B cell (primary cell): ENCODE results near the gene RNGTT. TPM values are rescaled to one million over a fixed set of nuclear protein-coding genes. Genes with fewer than 3 reads are reported as not detected.

Experiments
- ATAC-seq: fragments of 200-7000 bp; cut with Tn5 transposase; one replicate; pipeline ENCODE4 v1.10.0; 2021; ENCODE audit warnings: low read depth, mild to moderate bottlenecking, moderate number of reproducible peaks, moderate library complexity
- CTCF ChIA-PET: fragments of 350-600 bp; sonication (Branson Sonifier 250); formaldehyde crosslinking; loops from one replicate; lab custom pipeline; 2021; ENCODE audit warnings: antibody characterized with exemption, inconsistent platforms; lab: Charles Lee
- POLR2A ChIA-PET: fragments of 350-600 bp; sonication (Branson Sonifier 250); formaldehyde crosslinking; loops from one replicate; lab custom pipeline; 2021; ENCODE audit warnings: antibody characterized with exemption; lab: Charles Lee
- DNase-seq: peaks from one replicate; pipeline ENCODE4 v3.0.0; 2013
- H2AFZ ChIP-seq: 2 replicates; pipeline ENCODE4 v1.6.1; 2012; ENCODE audit warnings: mild to moderate bottlenecking, low read depth, low read length; ENCODE audit not compliant: insufficient read depth, poor library complexity, severe bottlenecking
- H3K27ac ChIP-seq, 2 donors: 1 replicate in 1 of 2; 2 replicates in 1 of 2; pipeline ENCODE4 v1.5.1; 2012 to 2013; ENCODE audit warnings: low read length in 2 of 2, mild to moderate bottlenecking in 2 of 2, moderate library complexity in 1 of 2
- H3K27me3 ChIP-seq, 4 experiments: fragments of 200-600 bp in 1 of 4; sonication (generic) in 1 of 4; replicated peaks in 1 of 4; 1 replicate in 2 of 4; 2 replicates in 2 of 4; pipeline versions ENCODE4 v1.6.1 to v1.7.0; 2013 to 2016; ENCODE audit warnings: low read length in 3 of 4, mild to moderate bottlenecking in 2 of 4, mixed read lengths in 1 of 4, moderate library complexity in 1 of 4; ENCODE audit not compliant: insufficient read depth in 4 of 4, control insufficient read depth in 3 of 4; ENCODE audit errors: control extremely low read depth in 1 of 4
- H3K36me3 ChIP-seq, 2 experiments: replicated peaks in 1 of 2; 1 replicate in 1 of 2; 2 replicates in 1 of 2; pipeline versions ENCODE4 v1.6.1 to v1.7.1; 2013; ENCODE audit warnings: low read length in 1 of 2; ENCODE audit not compliant: insufficient read depth in 2 of 2, control insufficient read depth in 1 of 2; ENCODE audit errors: control extremely low read depth in 1 of 2, extremely low read depth in 1 of 2
- H3K4me1 ChIP-seq, 2 donors: fragments of 200-600 bp in 1 of 2; sonication (generic) in 1 of 2; 1 replicate in 1 of 2; 2 replicates in 1 of 2; pipeline versions ENCODE4 v1.5.1 to v1.6.1; 2013 to 2017; ENCODE audit warnings: low read length in 2 of 2; ENCODE audit not compliant: control insufficient read depth in 2 of 2, insufficient read depth in 2 of 2
- H3K4me2 ChIP-seq: replicated peaks from 2 replicates; pipeline ENCODE3; 2012; ENCODE audit warnings: mild to moderate bottlenecking, low read depth, low read length; ENCODE audit not compliant: poor library complexity, severe bottlenecking
- H3K4me3 ChIP-seq, 5 experiments: fragments of 200-600 bp in 1 of 5; sonication (generic) in 1 of 5; 1 replicate in 3 of 5; 2 replicates in 2 of 5; pipeline versions ENCODE4 v1.5.1 to v1.7.0; 2011 to 2016; ENCODE audit warnings: low read length in 4 of 5, mild to moderate bottlenecking in 4 of 5, low read depth in 2 of 5, control low read depth in 1 of 5, moderate library complexity in 1 of 5; ENCODE audit not compliant: insufficient read depth in 1 of 5; ENCODE audit errors: control extremely low read depth in 1 of 5, extremely low read depth in 1 of 5
- H3K79me2 ChIP-seq: fragments of 200-600 bp; sonication (generic); one replicate; pipeline ENCODE4 v1.6.0; 2016; ENCODE audit warnings: low read length; ENCODE audit not compliant: control insufficient read depth, insufficient read depth
- H3K9ac ChIP-seq: fragments of 200-600 bp; sonication (generic); 2 replicates; pipeline ENCODE4 v1.6.1; 2017; ENCODE audit warnings: mild to moderate bottlenecking, low read length, moderate library complexity
- H3K9me3 ChIP-seq, 3 donors: one replicate each; pipeline versions ENCODE4 v1.6.1 to v1.7.1; 2013; ENCODE audit warnings: low read length in 2 of 3; ENCODE audit not compliant: control insufficient read depth in 2 of 3, insufficient read depth in 1 of 3; ENCODE audit errors: control extremely low read depth in 1 of 3
- H4K20me1 ChIP-seq: 2 replicates; pipeline ENCODE4 v1.6.0; 2012; ENCODE audit warnings: mild to moderate bottlenecking, low read length; ENCODE audit not compliant: insufficient read depth, control insufficient read depth, poor library complexity, severe bottlenecking
- H3K27ac Mint-ChIP-seq: one replicate; pipeline ENCODE4 v1.8.0; 2021; ENCODE audit warnings: mixed read lengths
- H3K27me3 Mint-ChIP-seq: one replicate; pipeline ENCODE4 v1.8.0; 2021; ENCODE audit warnings: mixed read lengths
- H3K4me1 Mint-ChIP-seq: one replicate; pipeline ENCODE4 v1.8.0; 2021; ENCODE audit warnings: mixed read lengths
- H3K4me3 Mint-ChIP-seq: one replicate; pipeline ENCODE4 v1.8.0; 2021; ENCODE audit warnings: mixed read lengths
- H3K9me3 Mint-ChIP-seq: one replicate; pipeline ENCODE4 v1.8.0; 2022; ENCODE audit warnings: mixed read lengths; ENCODE audit not compliant: insufficient read depth
- EZH2 ChIP-seq: IDR thresholded peaks from 2 replicates; pipeline ENCODE4 v1.6.1; 2012; ENCODE audit warnings: borderline replicate concordance, low read depth, mild to moderate bottlenecking, moderate library complexity, low read length; ENCODE audit not compliant: insufficient read depth, poor library complexity, severe bottlenecking
- WGBS: methylation state at CpG from one replicate; pipeline ENCODE4 v1.1.5; 2013; ENCODE audit warnings: missing lambda C conversion rate; ENCODE audit not compliant: insufficient coverage; 5-methylcytosine and 5-hydroxymethylcytosine counted together
- intact Hi-C: fragments of 100-400 bp; cut with micrococcal nuclease; formaldehyde crosslinking; loops from one replicate; pipeline ENCODE4 v1.10.0; 2022
- polyA plus RNA-seq: library from polyadenylated mRNA; depleted of rRNA; stranded (reverse); fragments of >200 nt; gene quantifications from 2 replicates; pipeline ENCODE4 v1.2.3, GENCODE V29; 2012
- total RNA-seq, 2 donors: library from RNA; stranded (reverse); fragments of 120-200 nt in 1 of 2; gene quantifications; 1 replicate in 1 of 2; 2 replicates in 1 of 2; pipeline versions ENCODE4 v1.2.3 to v1.2.4, GENCODE V29; 2013 to 2022
- TF ChIP-seq, protein P1 (sequence below): fragments of 200-600 bp; IDR thresholded peaks from one replicate; pipeline ENCODE4 v1.8.0; 2022; ENCODE audit warnings: antibody characterized with exemption, mild to moderate bottlenecking

RNGTT gene
- total and polyA plus RNA-seq, 2 donors (not counting 1 experiment from before 2014, with no cell fraction given) = 10.8 to 29.1 TPM

DNA sequence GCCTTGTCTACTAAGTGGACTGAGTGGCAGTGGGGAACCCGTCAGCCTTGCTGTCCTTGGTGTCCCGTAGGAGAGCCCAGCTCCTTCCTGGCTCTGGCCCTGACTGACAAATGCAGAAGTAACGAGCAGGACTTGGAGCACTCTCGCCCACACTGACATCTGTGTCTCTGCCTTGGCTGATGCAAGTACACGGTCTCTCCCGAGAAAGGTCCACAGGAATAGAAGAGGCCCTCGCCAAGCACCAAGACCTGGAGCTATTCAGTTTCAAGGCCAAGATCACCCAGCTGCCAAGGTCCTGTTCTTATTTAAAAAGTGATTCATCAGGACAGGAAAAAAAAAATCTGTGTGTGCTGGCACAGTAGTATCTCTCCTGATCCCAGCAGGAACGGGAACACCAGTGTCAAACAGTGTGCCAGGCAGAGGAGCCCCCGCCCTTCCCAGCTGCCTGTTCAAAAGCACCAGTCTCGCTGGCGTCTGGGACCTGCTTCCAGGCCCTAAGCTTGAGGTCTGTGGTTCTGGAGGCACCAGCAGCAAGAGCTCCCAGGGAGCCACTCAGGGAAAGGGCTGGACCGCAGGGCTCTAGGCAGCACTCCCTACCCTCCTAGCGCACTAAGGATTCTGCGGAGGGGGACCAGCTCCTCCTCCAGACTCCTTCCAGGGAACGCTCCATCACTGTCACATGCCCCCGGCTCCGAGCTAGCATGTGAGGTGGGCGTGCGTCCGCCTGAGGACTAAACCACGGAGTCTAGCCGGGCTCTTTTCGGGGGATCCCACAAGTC, 376.9 kb downstream of the RNGTT start:
- Mint-ChIP-seq H3K27ac (no peak overlapping the region), H3K4me1 (peaks cover 2% of the 10 kb centered on the region), H3K4me3 (no peak overlapping the region), H3K9me3 (no peaks in the 10 kb centered on the region), H3K27me3 (peaks cover 13% of the 10 kb centered on the region)
- Histone ChIP-seq H4K20me1 (no peaks in the 10 kb centered on the region), H3K27me3 (peaks cover 0 to 3% (median 0%) of the 10 kb centered on the region in 4 experiments), H2AFZ (no peak overlapping the region), H3K4me3 (no peak overlapping the region), H3K27ac (no peak overlapping the region), H3K9me3 (peaks cover 4 to 19% (median 17%) of the 10 kb centered on the region in 3 donors), H3K4me2 (no peak overlapping the region), H3K9ac (no peak overlapping the region), H3K79me2 (no peaks in the 10 kb centered on the region), H3K36me3 (no peaks in the 10 kb centered on the region), H3K4me1 (peaks cover 2 to 10% of the 10 kb centered on the region in 2 donors)
- ATAC-seq = no peak
- POLR2A ChIA-PET = interaction anchor here (0.6 kb wide), 1 partner anchor 70 kb away, joined by 3 read pairs; no protein-coding TSS in a partner anchor
- TF ChIP-seq, protein P1, sequence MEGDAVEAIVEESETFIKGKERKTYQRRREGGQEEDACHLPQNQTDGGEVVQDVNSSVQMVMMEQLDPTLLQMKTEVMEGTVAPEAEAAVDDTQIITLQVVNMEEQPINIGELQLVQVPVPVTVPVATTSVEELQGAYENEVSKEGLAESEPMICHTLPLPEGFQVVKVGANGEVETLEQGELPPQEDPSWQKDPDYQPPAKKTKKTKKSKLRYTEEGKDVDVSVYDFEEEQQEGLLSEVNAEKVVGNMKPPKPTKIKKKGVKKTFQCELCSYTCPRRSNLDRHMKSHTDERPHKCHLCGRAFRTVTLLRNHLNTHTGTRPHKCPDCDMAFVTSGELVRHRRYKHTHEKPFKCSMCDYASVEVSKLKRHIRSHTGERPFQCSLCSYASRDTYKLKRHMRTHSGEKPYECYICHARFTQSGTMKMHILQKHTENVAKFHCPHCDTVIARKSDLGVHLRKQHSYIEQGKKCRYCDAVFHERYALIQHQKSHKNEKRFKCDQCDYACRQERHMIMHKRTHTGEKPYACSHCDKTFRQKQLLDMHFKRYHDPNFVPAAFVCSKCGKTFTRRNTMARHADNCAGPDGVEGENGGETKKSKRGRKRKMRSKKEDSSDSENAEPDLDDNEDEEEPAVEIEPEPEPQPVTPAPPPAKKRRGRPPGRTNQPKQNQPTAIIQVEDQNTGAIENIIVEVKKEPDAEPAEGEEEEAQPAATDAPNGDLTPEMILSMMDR = no peak
- TF ChIP-seq EZH2 = no peak
- CTCF ChIA-PET = no interaction called here
- intact Hi-C loops = no loop called here
- no peak for DNase-seq
- 83% methylated on average over 23 of the region's 23 CpGs for WGBS

DNA sequence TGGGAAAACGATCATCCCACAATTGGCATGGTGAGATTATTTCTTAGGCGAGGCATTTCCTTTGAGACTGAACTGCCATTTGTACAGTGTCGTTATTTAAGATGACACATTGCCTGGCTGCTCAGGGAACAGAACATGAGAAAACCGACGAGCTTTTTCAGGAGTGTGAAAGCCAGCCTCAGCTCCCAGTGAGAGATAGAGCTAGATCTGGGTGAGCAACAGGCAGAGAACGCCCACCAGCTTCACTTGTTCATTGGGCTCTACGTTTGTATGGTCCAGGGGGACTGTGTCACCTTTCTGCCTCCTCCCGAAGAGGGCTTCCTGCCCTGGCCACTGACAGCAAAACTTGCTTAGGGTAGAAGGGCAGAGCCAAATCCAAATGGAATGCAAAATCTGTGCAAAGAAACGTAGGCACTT, 378.1 kb downstream of the RNGTT start:
- H3K9ac ChIP-seq = no peak overlapping the region
- no peak for ATAC-seq
- ChIA-PET CTCF (no interaction called here), POLR2A (no interaction called here)
- no peak for TF ChIP-seq EZH2
- TF ChIP-seq, protein P1 = no peak
- H3K4me1 ChIP-seq = peaks cover 0 to 3% of the 10 kb centered on the region in 2 donors
- H3K79me2 ChIP-seq = no peaks in the 10 kb centered on the region
- no peaks in the 10 kb centered on the region for H4K20me1 ChIP-seq
- no peaks in the 10 kb centered on the region for H3K36me3 ChIP-seq
- DNase-seq = no peak
- no peak overlapping the region for H2AFZ ChIP-seq
- no peak overlapping the region for H3K27ac ChIP-seq
- no peaks in the 10 kb centered on the region for H3K9me3 Mint-ChIP-seq
- intact Hi-C loops = no loop called here
- H3K4me3 Mint-ChIP-seq = no peak overlapping the region
- peaks cover 6 to 19% (median 17%) of the 10 kb centered on the region in 3 donors for H3K9me3 ChIP-seq
- peaks cover 2% of the 10 kb centered on the region for H3K4me1 Mint-ChIP-seq
- 84% methylated on average over 9 of the region's 9 CpGs for WGBS
- no peak overlapping the region for H3K27ac Mint-ChIP-seq
- peaks cover 13% of the 10 kb centered on the region for H3K27me3 Mint-ChIP-seq
- H3K4me2 ChIP-seq = no peak overlapping the region
- peaks cover 0 to 3% (median 0%) of the 10 kb centered on the region in 4 experiments for H3K27me3 ChIP-seq
- no peak overlapping the region for H3K4me3 ChIP-seq
